ENCODE data around the gene GPSM1.

The GPSM1 gene

GRCh38 chr9:136380381-136380780 lies 53.0 kb downstream of the GPSM1 start:
- TF ChIP-seq CTCF (IDR thresholded peaks at IDR 0.05; ENCODE audit: borderline replicate concordance, insufficient read depth, low read depth, low read length): no peak

GRCh38 chr9:136381311-136381710 lies 54.0 kb downstream of the GPSM1 start:
- H3K4me3 ChIP-seq (ENCODE audit: low read depth, low read length): no peak overlapping the region
- TF ChIP-seq CTCF (IDR thresholded peaks at IDR 0.05; ENCODE audit: borderline replicate concordance, insufficient read depth, low read depth, low read length): no peak

More at GRCh38 chr9:136380381-136380780, 53.0 kb downstream of the GPSM1 start:
- no peak overlapping the region for H3K4me3 ChIP-seq (ENCODE audit: low read depth, low read length)

- no peak for TF ChIP-seq CTCF (IDR thresholded peaks at IDR 0.05; ENCODE audit: borderline replicate concordance, insufficient read depth, low read depth, low read length)
- no peak overlapping the region for H3K4me3 ChIP-seq (ENCODE audit: low read depth, low read length)
These were observed 54.7 kb downstream of the GPSM1 start for GRCh38 chr9:136381966-136382513.

- no peak overlapping the region for H3K4me3 ChIP-seq (ENCODE audit: low read depth, low read length)
- no peak for TF ChIP-seq CTCF (IDR thresholded peaks at IDR 0.05; ENCODE audit: borderline replicate concordance, insufficient read depth, low read depth, low read length)
These were observed 56.1 kb downstream of the GPSM1 start for GRCh38 chr9:136383436-136383835.

GRCh38 chr9:136385015-136385414 lies 57.7 kb downstream of the GPSM1 start:
- no peak overlapping the region for H3K4me3 ChIP-seq (ENCODE audit: low read depth, low read length)
- no peak for TF ChIP-seq CTCF (IDR thresholded peaks at IDR 0.05; ENCODE audit: borderline replicate concordance, insufficient read depth, low read depth, low read length)

- H3K4me3 ChIP-seq (ENCODE audit: low read depth, low read length): no peak overlapping the region
- TF ChIP-seq CTCF (IDR thresholded peaks at IDR 0.05; ENCODE audit: borderline replicate concordance, insufficient read depth, low read depth, low read length): no peak
These were observed 58.7 kb downstream of the GPSM1 start for GRCh38 chr9:136386018-136386417.

GRCh38 chr9:136387217-136387616 lies 59.9 kb downstream of the GPSM1 start:
- TF ChIP-seq CTCF (IDR thresholded peaks at IDR 0.05; ENCODE audit: borderline replicate concordance, insufficient read depth, low read depth, low read length): no peak
- H3K4me3 ChIP-seq (ENCODE audit: low read depth, low read length): no peak overlapping the region
